ENCODE results near the gene SIRT3.

GRCh38 chr11:206002-206384, 30.1 kb downstream of the SIRT3 start:
- TF ChIP-seq CTCF (IDR thresholded peaks at IDR 0.05; ENCODE audit: poor library complexity) (no peak), EZH2 (IDR thresholded peaks at IDR 0.05; ENCODE audit: borderline replicate concordance) (no peak), EZH2phosphoT487 (IDR thresholded peaks at IDR 0.05; ENCODE audit: low read depth, severe bottlenecking, unreplicated experiment) (no peak)

All from hepatocyte (in vitro differentiated cells).